EH (cell line): ENCODE measurements around the gene RNF214.
A peak's percentile ranks its signal among the peaks of the same experiment; 100 is the strongest.
"Not testable (repeated sequence)": the region's sequence is repeated elsewhere in the genome, so short reads cannot be mapped to it uniquely, and the experiment has no call there.

ENCODE experiments used
- DNase-seq: peaks from one replicate; pipeline ENCODE4 v3.0.0-alpha.2; 2015; ENCODE audit warnings: low read depth

RNF214 gene

GRCh38 chr11:117232092-117232878, at the start of gene RNF214:
TSS of gene RNF214 (plus strand) at chr11:117232671. CDS start at chr11:117234273, 1,602 bp downstream.
- DNase-seq: peak; percentile 78

- not testable (repeated sequence) for DNase-seq
Observed at GRCh38 chr11:117183178-117183577, 49.3 kb upstream of the RNF214 start.

- no peak for DNase-seq
Observed at GRCh38 chr11:117183724-117184349, 48.6 kb upstream of the RNF214 start.

GRCh38 chr11:117185736-117186430, 46.6 kb upstream of the RNF214 start:
- no peak for DNase-seq

GRCh38 chr11:117186431-117186761, 46.1 kb upstream of the RNF214 start:
- no peak for DNase-seq

GRCh38 chr11:117187007-117187406, 45.5 kb upstream of the RNF214 start:
- no peak for DNase-seq

GRCh38 chr11:117187428-117187798, 45.1 kb upstream of the RNF214 start:
- no peak for DNase-seq

- no peak for DNase-seq
Observed at GRCh38 chr11:117187799-117188481, 44.5 kb upstream of the RNF214 start.

- DNase-seq: no peak
Observed at GRCh38 chr11:117188620-117189081, 43.8 kb upstream of the RNF214 start.

GRCh38 chr11:117189191-117189940, 43.1 kb upstream of the RNF214 start:
- DNase-seq: no peak

- DNase-seq: no peak
Observed at GRCh38 chr11:117189941-117190544, 42.4 kb upstream of the RNF214 start.

- no peak for DNase-seq
Observed at GRCh38 chr11:117191680-117192400, 40.6 kb upstream of the RNF214 start.

- DNase-seq: no peak
Observed at GRCh38 chr11:117192401-117192875, 40.0 kb upstream of the RNF214 start.

- DNase-seq: no peak
Observed at GRCh38 chr11:117193130-117194020, 39.1 kb upstream of the RNF214 start.

GRCh38 chr11:117194267-117194666, 38.2 kb upstream of the RNF214 start:
- no peak for DNase-seq

GRCh38 chr11:117195258-117195657, 37.2 kb upstream of the RNF214 start:
- DNase-seq: no peak

GRCh38 chr11:117195761-117196160, 36.7 kb upstream of the RNF214 start:
- DNase-seq: no peak

- DNase-seq: no peak
Observed at GRCh38 chr11:117197006-117197405, 35.5 kb upstream of the RNF214 start.
